ENCODE data around the gene APBB2. TPM values are rescaled to one million over a fixed set of nuclear protein-coding genes. Genes with fewer than 3 reads are reported as not detected.

APBB2 gene
- total and polyA plus RNA-seq, 2 of the 8 experiments (the other 6 are each of a cell fraction or from before 2014, with no cell fraction given), result 58.7 to 59.4 TPM

GRCh38 chr4:40875507-40876150, 338.7 kb downstream of the APBB2 start (continued):
- TF ChIP-seq CTCF (IDR thresholded peaks at IDR 0.05; ENCODE audit: control extremely low read depth in 1 of 3, insufficient read depth in 1 of 3, low read depth in 1 of 3, low read length in 3 of 3), result no peak
- TF ChIP-seq GABPA (IDR thresholded peaks at IDR 0.05; ENCODE audit: borderline replicate concordance, insufficient read depth, low read length), result no peak
- no peak for TF ChIP-seq ASH2L (IDR thresholded peaks at IDR 0.05; ENCODE audit: low read length)
- no peak for TF ChIP-seq POLR2A (IDR thresholded peaks at IDR 0.05; ENCODE audit: control extremely low read depth in 1 of 2, low read depth in 2 of 2, low read length in 2 of 2)
- TF ChIP-seq CBX8 (IDR thresholded peaks at IDR 0.05; ENCODE audit: borderline replicate concordance, low read depth, low read length), result no peak
- no peak for TF ChIP-seq POLR2AphosphoS5 (IDR thresholded peaks at IDR 0.05; ENCODE audit: low read depth, low read length)
- TF ChIP-seq CEBPB (IDR thresholded peaks at IDR 0.05; ENCODE audit: low read depth, low read length), result no peak

All from H1 (cell line).